HepG2 (cell line): Measurements from ENCODE around the gene APOC3. TPM values are rescaled to one million over a fixed set of nuclear protein-coding genes. Genes with fewer than 3 reads are reported as not detected.

Experiments
- FOXK1 ChIP-seq: sonication (generic); formaldehyde crosslinking; IDR thresholded peaks from 2 replicates; pipeline ENCODE4 v1.4.0; 2020; ENCODE audit warnings: low read depth, missing genetic modification reagents, borderline replicate concordance
- HNF4A ChIP-seq: sonication (generic); formaldehyde crosslinking; IDR thresholded peaks from 2 replicates; pipeline ENCODE4 v1.4.0; 2020; ENCODE audit warnings: missing genetic modification reagents
- MED1 ChIP-seq: sonication (generic); formaldehyde crosslinking; IDR thresholded peaks from 2 replicates; pipeline ENCODE4 v1.4.0; 2020; ENCODE audit warnings: missing genetic modification reagents
- MIER3 ChIP-seq: IDR thresholded peaks from 2 replicates; pipeline ENCODE4 v1.6.1; 2016; ENCODE audit warnings: missing compliant biosample characterization, borderline replicate concordance
- NAIF1 ChIP-seq: sonication (generic); formaldehyde crosslinking; IDR thresholded peaks from 2 replicates; pipeline ENCODE4 v1.5.0; 2020; ENCODE audit warnings: mild to moderate bottlenecking, missing genetic modification reagents, borderline replicate concordance
- PRMT3 ChIP-seq: sonication (generic); formaldehyde crosslinking; IDR thresholded peaks from 2 replicates; pipeline ENCODE4 v1.8.1; 2022; ENCODE audit warnings: low read depth, mild to moderate bottlenecking, moderate library complexity, missing genetic modification reagents, borderline replicate concordance
- SRY ChIP-seq: sonication (generic); formaldehyde crosslinking; IDR thresholded peaks from 2 replicates; pipeline ENCODE4 v1.8.0; 2022; ENCODE audit warnings: mild to moderate bottlenecking, missing genetic modification reagents
- TCF7 ChIP-seq: sonication (generic); IDR thresholded peaks from 2 replicates; pipeline ENCODE4 v1.6.1; 2016; ENCODE audit warnings: antibody characterized with exemption, low read depth
- ZBTB7B ChIP-seq: sonication (generic); formaldehyde crosslinking; IDR thresholded peaks from 2 replicates; pipeline ENCODE4 v1.4.0; 2020; ENCODE audit warnings: missing genetic modification reagents
- ZNF17 ChIP-seq: sonication (generic); formaldehyde crosslinking; IDR thresholded peaks from 2 replicates; pipeline ENCODE4 v1.5.0; 2020; ENCODE audit warnings: mild to moderate bottlenecking, missing genetic modification reagents
- ZNF589 ChIP-seq: sonication (generic); formaldehyde crosslinking; conservative IDR thresholded peaks from 2 replicates; pipeline ENCODE4 v1.8.0; 2022; ENCODE audit warnings: mild to moderate bottlenecking, moderate library complexity, missing genetic modification reagents
- ZSCAN21 ChIP-seq: sonication (generic); formaldehyde crosslinking; IDR thresholded peaks from 2 replicates; pipeline ENCODE4 v1.8.0; 2022; ENCODE audit warnings: mild to moderate bottlenecking, missing genetic modification reagents, moderate library complexity, borderline replicate concordance
- polyA plus RNA-seq, 8 experiments: library from polyadenylated mRNA; depleted of rRNA in 3 of 8; stranded (reverse) in 7 of 8; unstranded in 1 of 8; fragments of >200 nt; fragmentation: Illumina TruSeq in 4 of 8; extraction: Trizol in 4 of 8; gene quantifications; 2 replicates each; pipeline versions ENCODE4 v1.2.1 to v1.2.3, GENCODE V29; 2011 to 2016; ENCODE audit warnings: low read depth in 4 of 8, missing spikeins in 1 of 8, mixed read lengths in 1 of 8; ENCODE audit not compliant: insufficient read depth in 1 of 8
- total RNA-seq, 5 experiments: library from RNA; depleted of rRNA; stranded (reverse); fragments of >200 nt; fragmentation: Illumina TruSeq; extraction: Trizol; gene quantifications; 2 replicates each; pipeline ENCODE4 v1.2.3, GENCODE V29; 2016; ENCODE audit warnings: low read depth in 1 of 5
- TF ChIP-seq, protein P1 (sequence below), 2 experiments: sonication (generic) in 1 of 2; formaldehyde crosslinking in 1 of 2; IDR thresholded peaks; 2 replicates each; pipeline versions ENCODE4 v1.4.0 to v1.6.1; 2016 to 2020; ENCODE audit warnings: borderline replicate concordance in 1 of 2, low read depth in 1 of 2, mild to moderate bottlenecking in 1 of 2, missing genetic modification reagents in 1 of 2
- TF ChIP-seq, protein P2 (sequence below): IDR thresholded peaks from 2 replicates; pipeline ENCODE4 v1.6.1; 2016; ENCODE audit warnings: missing genetic modification reagents, missing compliant biosample characterization
- TF ChIP-seq, protein P3 (sequence below): fragments of 450-650 bp; IDR thresholded peaks from 2 replicates; pipeline ENCODE4 v1.6.1; 2016
- TF ChIP-seq, protein P4 (sequence below): sonication (generic); formaldehyde crosslinking; IDR thresholded peaks from 2 replicates; pipeline ENCODE4 v1.8.1; 2023; ENCODE audit warnings: mild to moderate bottlenecking, missing genetic modification reagents, borderline replicate concordance
- TF ChIP-seq, protein P5 (sequence below): sonication (generic); formaldehyde crosslinking; IDR thresholded peaks from 2 replicates; pipeline ENCODE4 v1.5.0; 2020; ENCODE audit warnings: mild to moderate bottlenecking, missing genetic modification reagents, borderline replicate concordance

The APOC3 gene
- total and polyA plus RNA-seq, 2 of the 13 experiments (the other 11 are each of a cell fraction or from before 2014, with no cell fraction given), result 314 to 687 TPM

DNA sequence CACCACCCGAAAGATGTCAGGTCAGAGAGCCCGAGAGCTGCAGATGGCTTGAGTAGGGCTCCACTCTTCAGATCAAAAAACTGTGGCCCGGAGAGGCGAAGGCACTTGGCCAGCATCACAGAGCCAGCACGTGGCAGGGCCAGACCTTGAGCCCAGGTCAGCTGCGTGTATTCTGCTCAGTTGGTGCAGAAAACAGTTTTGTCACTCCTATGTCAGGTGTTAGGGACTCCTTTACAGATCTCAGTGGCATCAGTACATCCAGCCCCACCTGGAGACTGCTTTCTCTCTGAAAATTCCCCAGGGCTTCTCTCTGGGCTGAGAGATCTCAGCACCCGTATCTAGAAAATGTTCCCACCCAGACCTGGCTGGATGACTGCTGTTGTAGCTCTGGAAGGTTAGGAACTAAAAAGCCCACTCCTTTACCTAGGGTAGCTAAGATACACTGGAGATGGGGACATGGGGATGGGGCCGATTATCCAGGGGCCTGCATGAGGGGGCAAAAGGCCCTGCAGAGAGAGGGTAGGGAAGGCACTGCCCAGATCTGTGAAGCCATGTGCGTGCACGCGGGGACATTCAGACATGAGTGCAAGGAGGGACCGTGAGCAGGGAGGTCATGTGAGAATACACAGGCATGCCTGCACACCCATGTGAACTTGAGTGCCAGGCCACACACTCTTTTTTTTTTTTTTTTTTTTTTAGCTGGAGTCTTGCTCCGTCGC is 4.3 kb downstream of the APOC3 start (continued):
- TF ChIP-seq, protein P1, sequence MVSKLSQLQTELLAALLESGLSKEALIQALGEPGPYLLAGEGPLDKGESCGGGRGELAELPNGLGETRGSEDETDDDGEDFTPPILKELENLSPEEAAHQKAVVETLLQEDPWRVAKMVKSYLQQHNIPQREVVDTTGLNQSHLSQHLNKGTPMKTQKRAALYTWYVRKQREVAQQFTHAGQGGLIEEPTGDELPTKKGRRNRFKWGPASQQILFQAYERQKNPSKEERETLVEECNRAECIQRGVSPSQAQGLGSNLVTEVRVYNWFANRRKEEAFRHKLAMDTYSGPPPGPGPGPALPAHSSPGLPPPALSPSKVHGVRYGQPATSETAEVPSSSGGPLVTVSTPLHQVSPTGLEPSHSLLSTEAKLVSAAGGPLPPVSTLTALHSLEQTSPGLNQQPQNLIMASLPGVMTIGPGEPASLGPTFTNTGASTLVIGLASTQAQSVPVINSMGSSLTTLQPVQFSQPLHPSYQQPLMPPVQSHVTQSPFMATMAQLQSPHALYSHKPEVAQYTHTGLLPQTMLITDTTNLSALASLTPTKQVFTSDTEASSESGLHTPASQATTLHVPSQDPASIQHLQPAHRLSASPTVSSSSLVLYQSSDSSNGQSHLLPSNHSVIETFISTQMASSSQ (IDR thresholded peaks at IDR 0.05; ENCODE audit: low read depth), result no peak
- TF ChIP-seq, protein P1 (CRISPR knock-in tag; IDR thresholded peaks at IDR 0.05; ENCODE audit: borderline replicate concordance), result peak; percentile 67; the same call in 1 of the 2 replicates
- TF ChIP-seq HNF4A (CRISPR knock-in tag) (peak; percentile 88), SRY (CRISPR knock-in tag) (peak; percentile 88; the same call in 1 of the 2 replicates), MED1 (CRISPR knock-in tag) (peak; percentile 92), PRMT3 (0 out of 2 replicates have a peak, but pooled peaks have one; percentile 3), ZNF589 (CRISPR knock-in tag) (peak; percentile 81; the same call in 1 of the 2 replicates), MIER3 (CRISPR knock-in tag) (peak; percentile 69; the same call in 1 of the 2 replicates), NAIF1 (no peak), ZBTB7B (CRISPR knock-in tag) (0 out of 2 replicates have a peak, but pooled peaks have one; percentile 42), FOXK1 (CRISPR knock-in tag) (peak; percentile 24; the same call in 1 of the 2 replicates), TCF7 (0 out of 2 replicates have a peak, but pooled peaks have one; percentile 16), ZSCAN21 (0 out of 2 replicates have a peak, but pooled peaks have one; percentile 16), ZNF17 (CRISPR knock-in tag) (no peak)
- TF ChIP-seq, protein P2, sequence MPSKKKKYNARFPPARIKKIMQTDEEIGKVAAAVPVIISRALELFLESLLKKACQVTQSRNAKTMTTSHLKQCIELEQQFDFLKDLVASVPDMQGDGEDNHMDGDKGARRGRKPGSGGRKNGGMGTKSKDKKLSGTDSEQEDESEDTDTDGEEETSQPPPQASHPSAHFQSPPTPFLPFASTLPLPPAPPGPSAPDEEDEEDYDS (CRISPR knock-in tag), result peak; percentile 52; the same call in 1 of the 2 replicates
- TF ChIP-seq, protein P3, sequence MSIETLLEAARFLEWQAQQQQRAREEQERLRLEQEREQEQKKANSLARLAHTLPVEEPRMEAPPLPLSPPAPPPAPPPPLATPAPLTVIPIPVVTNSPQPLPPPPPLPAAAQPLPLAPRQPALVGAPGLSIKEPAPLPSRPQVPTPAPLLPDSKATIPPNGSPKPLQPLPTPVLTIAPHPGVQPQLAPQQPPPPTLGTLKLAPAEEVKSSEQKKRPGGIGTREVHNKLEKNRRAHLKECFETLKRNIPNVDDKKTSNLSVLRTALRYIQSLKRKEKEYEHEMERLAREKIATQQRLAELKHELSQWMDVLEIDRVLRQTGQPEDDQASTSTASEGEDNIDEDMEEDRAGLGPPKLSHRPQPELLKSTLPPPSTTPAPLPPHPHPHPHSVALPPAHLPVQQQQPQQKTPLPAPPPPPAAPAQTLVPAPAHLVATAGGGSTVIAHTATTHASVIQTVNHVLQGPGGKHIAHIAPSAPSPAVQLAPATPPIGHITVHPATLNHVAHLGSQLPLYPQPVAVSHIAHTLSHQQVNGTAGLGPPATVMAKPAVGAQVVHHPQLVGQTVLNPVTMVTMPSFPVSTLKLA, result peak; percentile 43; the same call in 1 of the 2 replicates
- TF ChIP-seq, protein P4, sequence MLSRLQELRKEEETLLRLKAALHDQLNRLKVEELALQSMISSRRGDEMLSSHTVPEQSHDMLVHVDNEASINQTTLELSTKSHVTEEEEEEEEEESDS (CRISPR knock-in tag), result 0 out of 2 replicates have a peak, but pooled peaks have one; percentile 20
- TF ChIP-seq, protein P5, sequence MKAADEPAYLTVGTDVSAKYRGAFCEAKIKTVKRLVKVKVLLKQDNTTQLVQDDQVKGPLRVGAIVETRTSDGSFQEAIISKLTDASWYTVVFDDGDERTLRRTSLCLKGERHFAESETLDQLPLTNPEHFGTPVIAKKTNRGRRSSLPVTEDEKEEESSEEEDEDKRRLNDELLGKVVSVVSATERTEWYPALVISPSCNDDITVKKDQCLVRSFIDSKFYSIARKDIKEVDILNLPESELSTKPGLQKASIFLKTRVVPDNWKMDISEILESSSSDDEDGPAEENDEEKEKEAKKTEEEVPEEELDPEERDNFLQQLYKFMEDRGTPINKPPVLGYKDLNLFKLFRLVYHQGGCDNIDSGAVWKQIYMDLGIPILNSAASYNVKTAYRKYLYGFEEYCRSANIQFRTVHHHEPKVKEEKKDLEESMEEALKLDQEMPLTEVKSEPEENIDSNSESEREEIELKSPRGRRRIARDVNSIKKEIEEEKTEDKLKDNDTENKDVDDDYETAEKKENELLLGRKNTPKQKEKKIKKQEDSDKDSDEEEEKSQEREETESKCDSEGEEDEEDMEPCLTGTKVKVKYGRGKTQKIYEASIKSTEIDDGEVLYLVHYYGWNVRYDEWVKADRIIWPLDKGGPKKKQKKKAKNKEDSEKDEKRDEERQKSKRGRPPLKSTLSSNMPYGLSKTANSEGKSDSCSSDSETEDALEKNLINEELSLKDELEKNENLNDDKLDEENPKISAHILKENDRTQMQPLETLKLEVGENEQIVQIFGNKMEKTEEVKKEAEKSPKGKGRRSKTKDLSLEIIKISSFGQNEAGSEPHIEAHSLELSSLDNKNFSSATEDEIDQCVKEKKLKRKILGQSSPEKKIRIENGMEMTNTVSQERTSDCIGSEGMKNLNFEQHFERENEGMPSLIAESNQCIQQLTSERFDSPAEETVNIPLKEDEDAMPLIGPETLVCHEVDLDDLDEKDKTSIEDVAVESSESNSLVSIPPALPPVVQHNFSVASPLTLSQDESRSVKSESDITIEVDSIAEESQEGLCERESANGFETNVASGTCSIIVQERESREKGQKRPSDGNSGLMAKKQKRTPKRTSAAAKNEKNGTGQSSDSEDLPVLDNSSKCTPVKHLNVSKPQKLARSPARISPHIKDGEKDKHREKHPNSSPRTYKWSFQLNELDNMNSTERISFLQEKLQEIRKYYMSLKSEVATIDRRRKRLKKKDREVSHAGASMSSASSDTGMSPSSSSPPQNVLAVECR (CRISPR knock-in tag), result peak; percentile 60; the same call in 1 of the 2 replicates
